H1 (cell line): ENCODE measurements around the gene DCLK1. TPM values are rescaled to one million over a fixed set of nuclear protein-coding genes. Genes with fewer than 3 reads are reported as not detected.

Source experiments
- CTCF ChIA-PET: fragments of 300-600 bp; sonication (Branson Sonifier 250); formaldehyde crosslinking; loops from one replicate; lab custom pipeline; 2021; ENCODE audit not compliant: partially characterized antibody; lab: Charles Lee
- POLR2A ChIA-PET: fragments of 300-600 bp; sonication (Branson Sonifier 250); formaldehyde crosslinking; loops from one replicate; lab custom pipeline; 2021; ENCODE audit warnings: inconsistent platforms; ENCODE audit not compliant: partially characterized antibody; lab: Charles Lee
- DNase-seq, 2 experiments: peaks; one replicate each; pipeline versions ENCODE4 v3.0.0 to v3.0.0-alpha.2; 2010 to 2022; ENCODE audit warnings: low spot score in 2 of 2, low read depth in 1 of 2, mixed read lengths in 1 of 2
- FAIRE-seq: peaks from 2 replicates; lab custom pipeline; 2011; peaks lifted over from hg19 to GRCh38; lab: Jason Lieb, UNC
- H2AFZ ChIP-seq: 2 replicates; pipeline ENCODE4 v1.8.1; 2012; ENCODE audit warnings: low read length, inconsistent platforms
- H2AK5ac ChIP-seq: 2 replicates; pipeline ENCODE4 v1.6.1; 2013; ENCODE audit warnings: low read depth, low read length
- H2BK120ac ChIP-seq: replicated peaks from 2 replicates; pipeline ENCODE3; 2013; ENCODE audit warnings: low read depth, low read length, inconsistent platforms
- H2BK12ac ChIP-seq: 2 replicates; pipeline ENCODE4 v1.6.1; 2013; ENCODE audit warnings: low read depth, low read length
- H2BK15ac ChIP-seq: 2 replicates; pipeline ENCODE4 v1.6.1; 2013; ENCODE audit warnings: low read length
- H2BK20ac ChIP-seq: 2 replicates; pipeline ENCODE4 v1.6.1; 2013; ENCODE audit warnings: low read length
- H2BK5ac ChIP-seq: 2 replicates; pipeline ENCODE4 v1.6.1; 2013; ENCODE audit warnings: low read depth, low read length
- H3K14ac ChIP-seq: 2 replicates; pipeline ENCODE4 v1.6.1; 2013; ENCODE audit warnings: inconsistent platforms; ENCODE audit not compliant: insufficient read length
- H3K18ac ChIP-seq: 2 replicates; pipeline ENCODE4 v1.6.1; 2013; ENCODE audit warnings: low read length; ENCODE audit errors: extremely low read depth
- H3K23ac ChIP-seq: 2 replicates; pipeline ENCODE4 v1.6.1; 2013; ENCODE audit warnings: inconsistent platforms; ENCODE audit not compliant: insufficient read length
- H3K23me2 ChIP-seq: 2 replicates; pipeline ENCODE4 v1.6.1; 2013; ENCODE audit warnings: low read depth, low read length
- H3K27ac ChIP-seq: 2 replicates; pipeline ENCODE4 v1.6.1; 2011; ENCODE audit warnings: low read depth, low read length, inconsistent platforms
- H3K27me3 ChIP-seq, 4 experiments: replicated peaks in 1 of 4; 1 replicate in 1 of 4; 2 replicates in 3 of 4; pipeline versions ENCODE4 v1.6.1 to v1.8.1; 2011 to 2013; ENCODE audit warnings: low read length in 3 of 4, mild to moderate bottlenecking in 3 of 4, inconsistent platforms in 2 of 4, mixed read lengths in 2 of 4, moderate library complexity in 1 of 4; ENCODE audit not compliant: control insufficient read depth in 3 of 4, insufficient read depth in 3 of 4; ENCODE audit errors: extremely low read depth in 1 of 4
- H3K36me3 ChIP-seq, 4 experiments: 2 replicates each; pipeline versions ENCODE4 v1.6.1 to v1.8.1; 2011 to 2013; ENCODE audit warnings: mild to moderate bottlenecking in 4 of 4, low read length in 3 of 4, moderate library complexity in 2 of 4, control low read depth in 1 of 4, inconsistent platforms in 1 of 4; ENCODE audit not compliant: insufficient read depth in 4 of 4, control insufficient read depth in 2 of 4
- H3K4ac ChIP-seq: replicated peaks from 2 replicates; pipeline ENCODE3; 2013; ENCODE audit warnings: low read length, low read depth, mixed read lengths, inconsistent platforms; ENCODE audit not compliant: insufficient read length
- H3K4me1 ChIP-seq, 4 experiments: replicated peaks in 1 of 4; 1 replicate in 1 of 4; 2 replicates in 3 of 4; pipeline versions ENCODE4 v1.6.1 to v1.8.1; 2011 to 2013; ENCODE audit warnings: low read length in 3 of 4, inconsistent platforms in 2 of 4, mixed read lengths in 1 of 4; ENCODE audit not compliant: insufficient read depth in 4 of 4, control insufficient read depth in 3 of 4
- H3K4me2 ChIP-seq, 2 experiments: 2 replicates each; pipeline versions ENCODE4 v1.6.1 to v1.8.1; 2011 to 2013; ENCODE audit warnings: low read depth in 2 of 2, low read length in 2 of 2, control low read depth in 1 of 2, inconsistent platforms in 1 of 2, mild to moderate bottlenecking in 1 of 2; ENCODE audit not compliant: insufficient read depth in 1 of 2
- H3K4me3 ChIP-seq, 4 experiments: fragments of 200-600, 300-600 bp in 1 of 4; sonication (generic), shearing (Covaris generic), sonication (Bioruptor Twin) in 1 of 4; 2 replicates each; pipeline versions ENCODE4 v1.5.1 to v1.8.1; 2011 to 2016; ENCODE audit warnings: low read length in 4 of 4, low read depth in 3 of 4, control low read depth in 2 of 4, inconsistent platforms in 2 of 4, mild to moderate bottlenecking in 2 of 4, mixed read lengths in 1 of 4, moderate library complexity in 1 of 4; ENCODE audit not compliant: insufficient read depth in 2 of 4; ENCODE audit errors: extremely low read depth in 1 of 4
- H3K56ac ChIP-seq: replicated peaks from 2 replicates; pipeline ENCODE3; 2013; ENCODE audit warnings: low read depth, mild to moderate bottlenecking, mixed read lengths, low read length, inconsistent platforms; ENCODE audit not compliant: insufficient read length
- H3K79me1 ChIP-seq: 2 replicates; pipeline ENCODE4 v1.6.1; 2013; ENCODE audit warnings: low read depth, low read length, control low read depth
- H3K79me2 ChIP-seq, 2 experiments: 2 replicates each; pipeline versions ENCODE4 v1.6.1 to v1.8.1; 2012 to 2013; ENCODE audit warnings: low read length in 2 of 2, mild to moderate bottlenecking in 2 of 2, inconsistent platforms in 1 of 2; ENCODE audit not compliant: insufficient read depth in 2 of 2, control insufficient read depth in 1 of 2
- H3K9ac ChIP-seq, 4 experiments: replicated peaks in 1 of 4; 1 replicate in 1 of 4; 2 replicates in 3 of 4; pipeline versions ENCODE4 v1.6.1 to v1.8.1; 2011 to 2013; ENCODE audit warnings: low read depth in 3 of 4, low read length in 3 of 4, control low read depth in 2 of 4, mild to moderate bottlenecking in 2 of 4, moderate library complexity in 2 of 4, inconsistent platforms in 1 of 4; ENCODE audit errors: extremely low read depth in 1 of 4
- H3K9me3 ChIP-seq, 2 experiments: 2 replicates each; pipeline versions ENCODE4 v1.6.1 to v1.8.1; 2012 to 2013; ENCODE audit warnings: mild to moderate bottlenecking in 2 of 2, moderate library complexity in 2 of 2, control low read depth in 1 of 2, inconsistent platforms in 1 of 2, low read depth in 1 of 2, low read length in 1 of 2, mixed read lengths in 1 of 2; ENCODE audit not compliant: insufficient read depth in 2 of 2
- H4K20me1 ChIP-seq, 2 experiments: replicated peaks in 1 of 2; 2 replicates each; pipeline versions ENCODE3 to v1.8.1; 2011 to 2013; ENCODE audit warnings: inconsistent platforms in 2 of 2, low read length in 2 of 2, mild to moderate bottlenecking in 1 of 2; ENCODE audit not compliant: insufficient read depth in 2 of 2, control insufficient read depth in 1 of 2
- H4K5ac ChIP-seq: 2 replicates; pipeline ENCODE4 v1.6.1; 2013; ENCODE audit warnings: low read length, low read depth, mixed read lengths, inconsistent platforms; ENCODE audit not compliant: insufficient read length
- H4K8ac ChIP-seq: 2 replicates; pipeline ENCODE4 v1.8.0; 2013; ENCODE audit warnings: mild to moderate bottlenecking, moderate library complexity, low read length, inconsistent platforms; ENCODE audit not compliant: insufficient read depth; ENCODE audit errors: extremely low read depth
- H4K91ac ChIP-seq: replicated peaks from 2 replicates; pipeline ENCODE3; 2013; ENCODE audit warnings: low read length, mixed read lengths, inconsistent platforms; ENCODE audit not compliant: insufficient read length
- ASH2L ChIP-seq: fragments of 200-600, 300-600 bp; sonication (generic); IDR thresholded peaks from one replicate; pipeline ENCODE4 v1.7.1; 2017; ENCODE audit warnings: low read length
- ATF3 ChIP-seq: IDR thresholded peaks from 2 replicates; pipeline ENCODE4 v1.6.1; 2011; ENCODE audit warnings: low read depth, mild to moderate bottlenecking, low read length; ENCODE audit not compliant: insufficient read depth
- CHD1 ChIP-seq: IDR thresholded peaks from 2 replicates; pipeline ENCODE4 v1.6.1; 2012; ENCODE audit warnings: low read depth, low read length, improper control_type of control experiment
- HDAC2 ChIP-seq, 2 experiments: fragments of 300-600 bp in 1 of 2; sonication (generic) in 1 of 2; IDR thresholded peaks; 2 replicates each; pipeline ENCODE4 v1.6.1; 2011 to 2012; ENCODE audit warnings: low read depth in 2 of 2, low read length in 2 of 2, mild to moderate bottlenecking in 2 of 2, moderate library complexity in 2 of 2, borderline replicate concordance in 1 of 2, inconsistent platforms in 1 of 2
- JUND ChIP-seq: IDR thresholded peaks from 2 replicates; pipeline ENCODE4 v1.6.1; 2011; ENCODE audit warnings: mild to moderate bottlenecking, improper control_type of control experiment, low read length
- MAFK ChIP-seq: IDR thresholded peaks from 2 replicates; pipeline ENCODE4 v1.6.1; 2012; ENCODE audit warnings: low read depth, mild to moderate bottlenecking, improper control_type of control experiment, low read length
- POLR2A ChIP-seq, 2 experiments: IDR thresholded peaks; 1 replicate in 1 of 2; 2 replicates in 1 of 2; pipeline ENCODE4 v1.6.1; 2011; ENCODE audit warnings: low read depth in 2 of 2, low read length in 2 of 2, mild to moderate bottlenecking in 2 of 2; ENCODE audit errors: control extremely low read depth in 1 of 2
- RFX5 ChIP-seq: IDR thresholded peaks from 2 replicates; pipeline ENCODE4 v1.6.1; 2011; ENCODE audit warnings: low read depth, low read length, improper control_type of control experiment, borderline replicate concordance
- RNF2 ChIP-seq: fragments of 200-900, 300-1000 bp; sonication (generic); IDR thresholded peaks from 2 replicates; pipeline ENCODE4 v1.7.1; 2016; ENCODE audit warnings: borderline replicate concordance, low read depth, mild to moderate bottlenecking, antibody characterized with exemption, low read length; ENCODE audit not compliant: poor library complexity, severe bottlenecking; ENCODE audit errors: missing control alignments
- SAP30 ChIP-seq: fragments of 300-600 bp; sonication (generic); IDR thresholded peaks from 2 replicates; pipeline ENCODE4 v1.7.1; 2012; ENCODE audit warnings: low read length, moderate library complexity, mild to moderate bottlenecking, inconsistent platforms; ENCODE audit not compliant: insufficient read depth, insufficient replicate concordance
- SP1 ChIP-seq: IDR thresholded peaks from 2 replicates; pipeline ENCODE4 v1.6.1; 2011; ENCODE audit warnings: low read depth, low read length
- SP2 ChIP-seq: IDR thresholded peaks from 2 replicates; pipeline ENCODE4 v1.6.1; 2012; ENCODE audit warnings: mild to moderate bottlenecking, low read length, inconsistent platforms
- TEAD4 ChIP-seq: IDR thresholded peaks from 2 replicates; pipeline ENCODE4 v1.6.1; 2012; ENCODE audit warnings: low read depth, low read length, inconsistent platforms, mixed read lengths
- ZNF274 ChIP-seq: IDR thresholded peaks from 2 replicates; pipeline ENCODE4 v1.7.0; 2012; ENCODE audit warnings: low read length, borderline replicate concordance; ENCODE audit errors: extremely low read depth
- WGBS, 2 experiments: shearing (Covaris generic) in 1 of 2; methylation state at CpG; one replicate each; pipeline versions ENCODE4 v1.1.6 to v1.1.7; 2013 to 2015; ENCODE audit warnings: low lambda C conversion rate in 2 of 2, mixed read lengths in 2 of 2, inconsistent platforms in 1 of 2, low coverage in 1 of 2, missing lambda C conversion rate in 1 of 2; ENCODE audit not compliant: insufficient replicate concordance in 2 of 2, insufficient coverage in 1 of 2, insufficient read length in 1 of 2; ENCODE audit errors: extremely low coverage in 1 of 2, missing lambda C conversion rate in 1 of 2; 5-methylcytosine and 5-hydroxymethylcytosine counted together
- polyA plus RNA-seq, 7 experiments: library from polyadenylated mRNA; depleted of rRNA in 3 of 7; stranded (reverse) in 5 of 7; unstranded in 2 of 7; fragments of >200 nt in 5 of 7; fragments of 200-250 nt in 2 of 7; gene quantifications; 1 replicate in 5 of 7; 2 replicates in 1 of 7; 4 replicates in 1 of 7; pipeline versions ENCODE4 v1.2.1 to v1.2.3, GENCODE V29; 2011 to 2013; ENCODE audit warnings: missing spikeins in 2 of 7, mixed read lengths in 2 of 7
- total RNA-seq: library from RNA; stranded (reverse); fragmentation: NEBNext Ultra II Directional; extraction: Animal tissue kit (Norgen Biotek cat#: 25700); gene quantifications from 2 replicates; pipeline ENCODE4 v1.2.1, GENCODE V29; 2021

The DCLK1 gene
- total and polyA plus RNA-seq, 2 of the 8 experiments (the other 6 are each of a cell fraction or from before 2014, with no cell fraction given): 22.8 to 41.0 TPM

GRCh38 chr13:36001561-36001960 is 129.6 kb downstream of the DCLK1 start:
- no peak overlapping the region for H3K4ac ChIP-seq
- H3K9ac ChIP-seq: no peak overlapping the region
- no peak overlapping the region for H4K91ac ChIP-seq
- H2BK120ac ChIP-seq: no peak overlapping the region
- H2AFZ ChIP-seq: no peak overlapping the region
- FAIRE-seq: no peak
- no peaks in the 10 kb centered on the region for H3K9me3 ChIP-seq
- H2BK20ac ChIP-seq: no peak overlapping the region
- H4K20me1 ChIP-seq: no peaks in the 10 kb centered on the region
- no peak overlapping the region for H3K27ac ChIP-seq
- H3K79me1 ChIP-seq: no peaks in the 10 kb centered on the region
- no peak for DNase-seq
- no peak overlapping the region for H2BK5ac ChIP-seq
- no peak overlapping the region for H4K5ac ChIP-seq
- H3K27me3 ChIP-seq: peaks cover 0 to 2% (median 0%) of the 10 kb centered on the region in 4 experiments; a peak in 1 of 7 replicates
- H4K8ac ChIP-seq: no peak overlapping the region
- H2BK15ac ChIP-seq: no peak overlapping the region
- no peaks in the 10 kb centered on the region for H3K79me2 ChIP-seq
- H3K56ac ChIP-seq: no peak overlapping the region
- no peak overlapping the region for H3K18ac ChIP-seq
- 82% methylated on average over 2 of the region's 2 CpGs; no CpG with 5 or more reads in 1 of the 2 experiments for WGBS, 2 experiments
- no peaks in the 10 kb centered on the region for H3K23me2 ChIP-seq
- H3K36me3 ChIP-seq: no peaks in the 10 kb centered on the region
- CTCF ChIA-PET: no interaction called here
- no peak overlapping the region for H3K14ac ChIP-seq
- H2AK5ac ChIP-seq: no peak overlapping the region
- no peak overlapping the region for H3K4me3 ChIP-seq
- no peak overlapping the region for H3K4me2 ChIP-seq
- POLR2A ChIA-PET: no interaction called here
- H3K23ac ChIP-seq: no peak overlapping the region
- H3K4me1 ChIP-seq: peaks cover 0 to 1% (median 0%) of the 10 kb centered on the region in 4 experiments; a peak in 1 of 7 replicates
- H2BK12ac ChIP-seq: no peak overlapping the region
- TF ChIP-seq HDAC2 (IDR thresholded peaks at IDR 0.05; ENCODE audit: borderline replicate concordance in 1 of 2, low read depth in 2 of 2, low read length in 2 of 2) (no peak), POLR2A (IDR thresholded peaks at IDR 0.05; ENCODE audit: control extremely low read depth in 1 of 2, low read depth in 2 of 2, low read length in 2 of 2) (no peak), SP1 (no peak), ASH2L (no peak), CHD1 (no peak), SP2 (no peak), JUND (no peak), MAFK (no peak), ATF3 (no peak), SAP30 (no peak), TEAD4 (no peak), RFX5 (no peak), RNF2 (no peak), ZNF274 (no peak)
